Ovary (tissue), 9 donors: ENCODE measurements around the gene DPYSL5. TPM values are rescaled to one million over a fixed set of nuclear protein-coding genes. Genes with fewer than 3 reads are reported as not detected.

Source experiments
- DNase-seq, 5 donors: peaks; one replicate each; pipeline ENCODE4 v3.0.0-alpha.2; 2019 to 2020
- H3K27ac ChIP-seq, 2 donors: fragments of 200-600 bp; one replicate each; pipeline versions ENCODE4 v1.5.1 to v1.8.0; 2019 to 2022
- H3K27me3 ChIP-seq: fragments of 200-600 bp; one replicate; pipeline ENCODE4 v1.8.0; 2022
- H3K36me3 ChIP-seq: fragments of 200-600 bp; sonication (generic); one replicate; pipeline ENCODE4 v1.5.1; 2019
- H3K4me1 ChIP-seq: one replicate; pipeline ENCODE4 v1.8.1; 2013; ENCODE audit warnings: mild to moderate bottlenecking, moderate library complexity; ENCODE audit not compliant: insufficient read depth
- H3K4me3 ChIP-seq: fragments of 200-600 bp; sonication (generic); one replicate; pipeline ENCODE4 v1.5.1; 2017
- H3K9me3 ChIP-seq, 2 donors: fragments of 200-600 bp in 1 of 2; sonication (generic) in 1 of 2; one replicate each; pipeline versions ENCODE4 v1.5.1 to v1.8.1; 2013 to 2019; ENCODE audit warnings: mild to moderate bottlenecking in 1 of 2, moderate library complexity in 1 of 2
- EP300 ChIP-seq: sonication (generic); formaldehyde crosslinking; IDR thresholded peaks from one replicate; pipeline ENCODE4 v1.6.1; 2017; ENCODE audit warnings: antibody characterized with exemption
- POLR2A ChIP-seq: fragments of 450-650 bp; IDR thresholded peaks from one replicate; pipeline ENCODE4 v1.6.1; 2017; ENCODE audit warnings: antibody characterized with exemption, mild to moderate bottlenecking, moderate library complexity
- WGBS, 3 donors: extraction: QIAGEN DNeasy Blood & Tissue Kit in 1 of 3; methylation state at CpG; one replicate each; pipeline versions ENCODE4 v1.1.5 to v1.1.7; 2013 to 2017; 5-methylcytosine and 5-hydroxymethylcytosine counted together
- intact Hi-C, 4 donors: fragments of 100-400 bp; cut with DNase I; formaldehyde crosslinking; loops; one replicate each; pipeline versions ENCODE4 v1.11.0 to v1.15.1; 2022 to 2023
- polyA plus RNA-seq, 2 donors: library from polyadenylated mRNA; stranded (reverse); fragments of 200-250 nt in 1 of 2; fragments of 350-450 nt in 1 of 2; fragmentation: Illumina TruSeq in 1 of 2; extraction: RNeasy Lipid Tissue Mini Kit (QIAGEN cat#74804) in 1 of 2; gene quantifications; one replicate each; pipeline ENCODE4 v1.2.3, GENCODE V29; 2013 to 2014
- total RNA-seq, 7 donors: library from RNA; depleted of rRNA in 2 of 7; stranded (reverse); fragments of >200 nt in 2 of 7; fragmentation: NEBNext Ultra II Directional in 3 of 7; extraction: Animal tissue kit (Norgen Biotek cat#: 25700) in 3 of 7; gene quantifications; one replicate each; pipeline versions ENCODE4 v1.1.0 to v1.2.4, GENCODE V29; 2016 to 2023
- TF ChIP-seq, protein P1 (sequence below), 3 donors: fragments of 450-650 bp in 2 of 3; fragments of 200-600 bp in 1 of 3; IDR thresholded peaks; one replicate each; pipeline versions ENCODE4 v1.5.1 to v1.8.0; 2016 to 2022; ENCODE audit warnings: antibody characterized with exemption in 3 of 3, mild to moderate bottlenecking in 1 of 3
- donor health status: DM: no; HTN: no; CAD: no; lungs with moderate emphysema.
- donor health status: DM: no; HTN: no; CAD: no.
- donor health status: Bipolar disorder and iron deficiency.
- donor health status: DM: yes; HTN: yes; CAD: no.
- donor health status: DM: no; HTN: no; CAD: no.
- donor health status: DM: yes; HTN: yes; CAD: no.

Gene DPYSL5
- total and polyA plus RNA-seq, 9 donors = 0.05 to 0.78 (median 0.17) TPM; not detected in 3

DNA sequence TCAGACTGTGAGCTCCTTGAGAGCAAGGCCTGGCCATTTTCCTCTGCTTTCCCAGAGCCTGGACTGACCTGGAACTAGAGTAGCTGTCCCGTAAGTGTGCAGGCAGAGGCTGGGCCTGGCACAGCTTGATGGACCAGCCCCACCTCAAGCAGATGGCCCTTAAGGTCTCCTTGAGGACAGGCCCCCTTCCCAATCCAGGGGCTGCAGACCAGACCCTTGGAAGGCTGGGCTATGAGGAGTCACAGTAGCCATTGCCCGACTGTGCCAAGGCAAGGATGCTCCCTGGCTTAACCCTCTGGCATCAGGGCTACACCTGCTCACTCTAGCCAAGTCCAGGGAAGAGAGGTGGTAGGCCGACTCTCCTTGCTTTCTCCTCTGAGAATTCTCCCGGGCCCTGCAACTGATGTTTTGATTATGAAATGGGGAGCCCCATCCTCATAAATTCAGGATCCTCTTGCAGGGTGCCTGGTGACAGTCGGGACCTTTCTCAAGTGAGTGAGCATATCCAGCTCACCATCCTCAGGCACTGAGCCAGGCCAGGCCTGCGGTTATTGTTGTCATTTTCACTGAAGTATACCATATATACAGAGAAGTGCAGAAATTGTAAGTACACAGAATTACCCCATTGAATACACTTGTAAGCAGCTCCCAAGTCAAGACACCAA, 51.7 kb downstream of the DPYSL5 start:
- no peak for DNase-seq
- no peaks in the 10 kb centered on the region for H3K9me3 ChIP-seq
- no peaks in the 10 kb centered on the region for H3K27me3 ChIP-seq
- 88 to 95% (median 89%) methylated on average over 6 of the region's 6 CpGs for WGBS, 3 donors
- H3K36me3 ChIP-seq = no peaks in the 10 kb centered on the region
- no peak overlapping the region for H3K4me3 ChIP-seq
- intact Hi-C loops = no loop called here
- TF ChIP-seq POLR2A (no peak), EP300 (no peak)
- TF ChIP-seq, protein P1, sequence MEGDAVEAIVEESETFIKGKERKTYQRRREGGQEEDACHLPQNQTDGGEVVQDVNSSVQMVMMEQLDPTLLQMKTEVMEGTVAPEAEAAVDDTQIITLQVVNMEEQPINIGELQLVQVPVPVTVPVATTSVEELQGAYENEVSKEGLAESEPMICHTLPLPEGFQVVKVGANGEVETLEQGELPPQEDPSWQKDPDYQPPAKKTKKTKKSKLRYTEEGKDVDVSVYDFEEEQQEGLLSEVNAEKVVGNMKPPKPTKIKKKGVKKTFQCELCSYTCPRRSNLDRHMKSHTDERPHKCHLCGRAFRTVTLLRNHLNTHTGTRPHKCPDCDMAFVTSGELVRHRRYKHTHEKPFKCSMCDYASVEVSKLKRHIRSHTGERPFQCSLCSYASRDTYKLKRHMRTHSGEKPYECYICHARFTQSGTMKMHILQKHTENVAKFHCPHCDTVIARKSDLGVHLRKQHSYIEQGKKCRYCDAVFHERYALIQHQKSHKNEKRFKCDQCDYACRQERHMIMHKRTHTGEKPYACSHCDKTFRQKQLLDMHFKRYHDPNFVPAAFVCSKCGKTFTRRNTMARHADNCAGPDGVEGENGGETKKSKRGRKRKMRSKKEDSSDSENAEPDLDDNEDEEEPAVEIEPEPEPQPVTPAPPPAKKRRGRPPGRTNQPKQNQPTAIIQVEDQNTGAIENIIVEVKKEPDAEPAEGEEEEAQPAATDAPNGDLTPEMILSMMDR (IDR thresholded peaks at IDR 0.05) = no peak
- peaks cover 4% of the 10 kb centered on the region for H3K4me1 ChIP-seq
- no peak overlapping the region for H3K27ac ChIP-seq

- Histone ChIP-seq H3K27ac (peak overlapping the region in 1 of 2 donors; percentile 39), H3K4me3 (no peak overlapping the region), H3K4me1 (peaks cover 4% of the 10 kb centered on the region), H3K36me3 (no peaks in the 10 kb centered on the region), H3K9me3 (no peaks in the 10 kb centered on the region), H3K27me3 (no peaks in the 10 kb centered on the region)
- WGBS, 3 donors = 68 to 70% (median 70%) methylated on average over 8 of the region's 8 CpGs
- no peak for DNase-seq
- no peak for TF ChIP-seq EP300
- TF ChIP-seq POLR2A = no peak
- TF ChIP-seq, protein P1 (IDR thresholded peaks at IDR 0.05) = no peak
- intact Hi-C loops = no loop called here
These were observed 52.9 kb downstream of the DPYSL5 start for GRCh38 chr2:26900831-26901321.

GRCh38 chr2:26901326-26902183, 53.6 kb downstream of the DPYSL5 start:
- Histone ChIP-seq H3K36me3 (no peaks in the 10 kb centered on the region), H3K27me3 (no peaks in the 10 kb centered on the region), H3K9me3 (no peaks in the 10 kb centered on the region), H3K27ac (peak overlapping the region in 1 of 2 donors; percentile 39), H3K4me3 (no peak overlapping the region), H3K4me1 (peaks cover 4% of the 10 kb centered on the region)
- TF ChIP-seq, protein P1 (IDR thresholded peaks at IDR 0.05) = no peak
- no peak for TF ChIP-seq POLR2A
- TF ChIP-seq EP300 = no peak
- 19 to 36% (median 25%) methylated on average over 23 of the region's 23 CpGs for WGBS, 3 donors
- peak in 3 of 5 donors; percentile 23 to 59 (median 37) for DNase-seq
- intact Hi-C loops = no loop called here

GRCh38 chr2:26903676-26904075, 55.7 kb downstream of the DPYSL5 start:
- WGBS, 3 donors = 93 to 97% (median 93%) methylated on average over 5 of the region's 5 CpGs
- DNase-seq = no peak
- intact Hi-C loops = no loop called here
- Histone ChIP-seq H3K4me1 (peaks cover 4% of the 10 kb centered on the region), H3K4me3 (no peak overlapping the region), H3K36me3 (no peaks in the 10 kb centered on the region), H3K9me3 (no peaks in the 10 kb centered on the region), H3K27me3 (no peaks in the 10 kb centered on the region), H3K27ac (no peak overlapping the region)
- TF ChIP-seq EP300 (no peak), POLR2A (no peak)
- TF ChIP-seq, protein P1 (IDR thresholded peaks at IDR 0.05) = no peak
